ENCODE measurements around the gene CCDC9B.

The CCDC9B gene

GRCh38 chr15:40320931-40321371 lies 19.8 kb downstream of the CCDC9B start:
- DNase-seq (ENCODE audit: insufficient read length, low spot score) = peak; percentile 68

GRCh38 chr15:40320409-40320808 lies 20.3 kb downstream of the CCDC9B start:
- no peak for TF ChIP-seq CTCF (IDR thresholded peaks at IDR 0.05; ENCODE audit: insufficient read depth, missing control alignments)
- no peak for DNase-seq (ENCODE audit: insufficient read length, low spot score)
- no peak for FAIRE-seq

More at GRCh38 chr15:40320931-40321371, 19.8 kb downstream of the CCDC9B start:
- FAIRE-seq = peak; percentile 51
- TF ChIP-seq CTCF (IDR thresholded peaks at IDR 0.05; ENCODE audit: insufficient read depth, missing control alignments) = peak; percentile 80

- DNase-seq (ENCODE audit: insufficient read length, low spot score) (no peak), FAIRE-seq (no peak)
- TF ChIP-seq CTCF (IDR thresholded peaks at IDR 0.05; ENCODE audit: insufficient read depth, missing control alignments) = no peak
These were observed 23.2 kb downstream of the CCDC9B start for GRCh38 chr15:40317580-40317979.

- DNase-seq (ENCODE audit: insufficient read length, low spot score) (no peak), FAIRE-seq (no peak)
- no peak for TF ChIP-seq CTCF (IDR thresholded peaks at IDR 0.05; ENCODE audit: insufficient read depth, missing control alignments)
These were observed 23.8 kb downstream of the CCDC9B start for GRCh38 chr15:40316931-40317330.

- no peak for TF ChIP-seq CTCF (IDR thresholded peaks at IDR 0.05; ENCODE audit: insufficient read depth, missing control alignments)
- DNase-seq (ENCODE audit: insufficient read length, low spot score) = no peak
- no peak for FAIRE-seq
These were observed 25.9 kb downstream of the CCDC9B start for GRCh38 chr15:40314723-40315276.

GRCh38 chr15:40313531-40314398 lies 27.0 kb downstream of the CCDC9B start:
- FAIRE-seq (no peak), DNase-seq (ENCODE audit: insufficient read length, low spot score) (no peak)
- no peak for TF ChIP-seq CTCF (IDR thresholded peaks at IDR 0.05; ENCODE audit: insufficient read depth, missing control alignments)

Measured in D721Med (cell line).